HepG2 (cell line): ENCODE data around the gene SELENOM. TPM values are rescaled to one million over a fixed set of nuclear protein-coding genes. Genes with fewer than 3 reads are reported as not detected.

Experiments used
- EHMT2 ChIP-seq: fragments of 200-600 bp; sonication (generic); IDR thresholded peaks from 2 replicates; pipeline ENCODE4 v1.7.0; 2017; ENCODE audit warnings: antibody characterized with exemption, low read depth, low read length, borderline replicate concordance
- HNRNPK ChIP-seq: fragments of 200-400 bp; formaldehyde crosslinking; IDR thresholded peaks from 2 replicates; pipeline ENCODE4 v1.6.1; 2018; ENCODE audit warnings: low read length, low read depth, moderate library complexity, mild to moderate bottlenecking; ENCODE audit not compliant: poor library complexity, severe bottlenecking
- KLF16 ChIP-seq, 2 experiments: sonication (generic) in 1 of 2; formaldehyde crosslinking in 1 of 2; IDR thresholded peaks; 2 replicates each; pipeline versions ENCODE4 v1.6.1 to v1.8.0; 2016 to 2023; ENCODE audit warnings: missing genetic modification reagents in 2 of 2, missing compliant biosample characterization in 1 of 2
- NR0B2 ChIP-seq: sonication (generic); formaldehyde crosslinking; IDR thresholded peaks from 2 replicates; pipeline ENCODE4 v1.4.0; 2020; ENCODE audit warnings: mild to moderate bottlenecking, missing genetic modification reagents
- POLR2AphosphoS5 ChIP-seq: IDR thresholded peaks from 2 replicates; pipeline ENCODE4 v1.6.1; 2012; ENCODE audit warnings: low read depth, low read length
- SP2 ChIP-seq: sonication (generic); formaldehyde crosslinking; IDR thresholded peaks from 2 replicates; pipeline ENCODE4 v1.5.1; 2020; ENCODE audit warnings: mild to moderate bottlenecking, missing genetic modification reagents
- ZBTB20 ChIP-seq: sonication (generic); formaldehyde crosslinking; IDR thresholded peaks from 2 replicates; pipeline ENCODE4 v1.8.1; 2023; ENCODE audit warnings: missing genetic modification reagents, low read depth, mild to moderate bottlenecking, borderline replicate concordance
- ZNF430 ChIP-seq: sonication (generic); formaldehyde crosslinking; IDR thresholded peaks from 2 replicates; pipeline ENCODE4 v1.9.0; 2021; ENCODE audit warnings: mild to moderate bottlenecking, missing genetic modification reagents
- ZNF441 ChIP-seq: sonication (generic); formaldehyde crosslinking; IDR thresholded peaks from 2 replicates; pipeline ENCODE4 v1.7.0; 2021; ENCODE audit warnings: missing genetic modification reagents, borderline replicate concordance
- ZNF782 ChIP-seq: sonication (generic); formaldehyde crosslinking; IDR thresholded peaks from 2 replicates; pipeline ENCODE4 v1.4.0; 2020; ENCODE audit warnings: missing genetic modification reagents, mild to moderate bottlenecking, borderline replicate concordance
- ZNF883 ChIP-seq: sonication (generic); formaldehyde crosslinking; IDR thresholded peaks from 2 replicates; pipeline ENCODE4 v1.5.1; 2020; ENCODE audit warnings: mild to moderate bottlenecking, missing genetic modification reagents; ENCODE audit errors: not compliant biosample characterization
- ZSCAN30 ChIP-seq: sonication (generic); formaldehyde crosslinking; IDR thresholded peaks from 2 replicates; pipeline ENCODE4 v1.5.0; 2020; ENCODE audit warnings: mild to moderate bottlenecking, missing genetic modification reagents
- polyA plus RNA-seq, 8 experiments: library from polyadenylated mRNA; depleted of rRNA in 3 of 8; stranded (reverse) in 7 of 8; unstranded in 1 of 8; fragments of >200 nt; fragmentation: Illumina TruSeq in 4 of 8; extraction: Trizol in 4 of 8; gene quantifications; 2 replicates each; pipeline versions ENCODE4 v1.2.1 to v1.2.3, GENCODE V29; 2011 to 2016; ENCODE audit warnings: low read depth in 4 of 8, missing spikeins in 1 of 8, mixed read lengths in 1 of 8; ENCODE audit not compliant: insufficient read depth in 1 of 8
- total RNA-seq, 5 experiments: library from RNA; depleted of rRNA; stranded (reverse); fragments of >200 nt; fragmentation: Illumina TruSeq; extraction: Trizol; gene quantifications; 2 replicates each; pipeline ENCODE4 v1.2.3, GENCODE V29; 2016; ENCODE audit warnings: low read depth in 1 of 5
- TF ChIP-seq, protein P1 (sequence below): sonication (generic); formaldehyde crosslinking; IDR thresholded peaks from 2 replicates; pipeline ENCODE4 v1.9.0; 2021; ENCODE audit warnings: missing genetic modification reagents, borderline replicate concordance
- TF ChIP-seq, protein P2 (sequence below): sonication (generic); formaldehyde crosslinking; IDR thresholded peaks from 2 replicates; pipeline ENCODE4 v1.4.0; 2020; ENCODE audit warnings: mild to moderate bottlenecking, missing genetic modification reagents
- TF ChIP-seq, protein P3 (sequence below): sonication (generic); formaldehyde crosslinking; IDR thresholded peaks from 2 replicates; pipeline ENCODE4 v1.4.0; 2020; ENCODE audit warnings: missing genetic modification reagents, low read depth, mild to moderate bottlenecking, borderline replicate concordance

SELENOM gene
- total and polyA plus RNA-seq, 2 of the 13 experiments (the other 11 are each of a cell fraction or from before 2014, with no cell fraction given): 4.1 to 4.3 TPM

DNA sequence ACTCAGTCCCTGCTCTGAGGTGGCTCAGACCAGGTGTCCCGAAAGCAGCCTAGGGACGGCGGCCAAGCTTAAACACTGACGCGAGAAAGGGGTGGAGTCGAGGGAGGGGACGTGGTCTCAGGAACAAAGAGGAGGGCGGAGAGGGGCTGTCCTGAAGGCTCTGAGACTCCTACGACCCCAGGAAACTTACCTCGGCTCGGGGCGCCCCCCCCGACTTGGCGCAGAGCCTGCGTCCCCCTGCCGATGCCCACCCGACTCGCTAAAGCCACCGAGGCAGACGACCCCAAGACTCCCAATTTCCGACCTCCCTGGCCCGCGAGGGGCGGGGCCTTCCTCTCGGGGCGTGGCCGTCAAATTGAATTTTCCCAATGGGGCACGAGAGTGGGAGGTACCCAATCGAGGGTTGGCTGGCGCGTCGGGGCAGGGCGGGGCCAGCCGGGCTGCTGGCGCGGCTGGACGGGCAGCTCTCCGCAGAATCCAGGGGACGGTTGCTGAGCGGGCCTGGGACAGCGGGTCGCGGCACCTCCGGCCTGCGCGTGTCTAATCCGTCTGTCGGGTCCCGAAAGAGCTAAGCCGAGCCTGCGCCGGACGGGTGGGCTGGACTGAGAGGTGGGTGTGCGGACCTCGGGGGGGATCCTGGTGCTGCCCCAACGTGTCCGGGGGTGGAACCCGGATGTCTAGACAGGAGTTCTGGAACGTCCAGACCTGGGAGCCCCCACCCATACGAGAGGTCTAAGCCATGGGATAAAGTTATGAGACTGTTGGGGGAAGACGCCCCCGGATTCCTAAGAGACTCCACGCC lies 26.3 kb downstream of the SELENOM start, which contains the start of gene SMTN (continued):
- TF ChIP-seq HNRNPK: no peak
- TF ChIP-seq, protein P1, sequence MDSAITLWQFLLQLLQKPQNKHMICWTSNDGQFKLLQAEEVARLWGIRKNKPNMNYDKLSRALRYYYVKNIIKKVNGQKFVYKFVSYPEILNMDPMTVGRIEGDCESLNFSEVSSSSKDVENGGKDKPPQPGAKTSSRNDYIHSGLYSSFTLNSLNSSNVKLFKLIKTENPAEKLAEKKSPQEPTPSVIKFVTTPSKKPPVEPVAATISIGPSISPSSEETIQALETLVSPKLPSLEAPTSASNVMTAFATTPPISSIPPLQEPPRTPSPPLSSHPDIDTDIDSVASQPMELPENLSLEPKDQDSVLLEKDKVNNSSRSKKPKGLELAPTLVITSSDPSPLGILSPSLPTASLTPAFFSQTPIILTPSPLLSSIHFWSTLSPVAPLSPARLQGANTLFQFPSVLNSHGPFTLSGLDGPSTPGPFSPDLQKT (CRISPR knock-in tag): no peak
- peak; percentile 80 for TF ChIP-seq SP2 (CRISPR knock-in tag)
- no peak for TF ChIP-seq NR0B2 (CRISPR knock-in tag)
- TF ChIP-seq ZSCAN30 (CRISPR knock-in tag): no peak
- no peak for TF ChIP-seq ZNF782 (CRISPR knock-in tag)
- 0 out of 2 replicates have a peak, but pooled peaks have one; percentile 12 for TF ChIP-seq ZBTB20 (CRISPR knock-in tag)
- TF ChIP-seq ZNF883 (CRISPR knock-in tag): peak; percentile 49
- TF ChIP-seq EHMT2: no peak
- 0 out of 2 replicates have a peak, but pooled peaks have one; percentile 22 for TF ChIP-seq ZNF441
- TF ChIP-seq, protein P2, sequence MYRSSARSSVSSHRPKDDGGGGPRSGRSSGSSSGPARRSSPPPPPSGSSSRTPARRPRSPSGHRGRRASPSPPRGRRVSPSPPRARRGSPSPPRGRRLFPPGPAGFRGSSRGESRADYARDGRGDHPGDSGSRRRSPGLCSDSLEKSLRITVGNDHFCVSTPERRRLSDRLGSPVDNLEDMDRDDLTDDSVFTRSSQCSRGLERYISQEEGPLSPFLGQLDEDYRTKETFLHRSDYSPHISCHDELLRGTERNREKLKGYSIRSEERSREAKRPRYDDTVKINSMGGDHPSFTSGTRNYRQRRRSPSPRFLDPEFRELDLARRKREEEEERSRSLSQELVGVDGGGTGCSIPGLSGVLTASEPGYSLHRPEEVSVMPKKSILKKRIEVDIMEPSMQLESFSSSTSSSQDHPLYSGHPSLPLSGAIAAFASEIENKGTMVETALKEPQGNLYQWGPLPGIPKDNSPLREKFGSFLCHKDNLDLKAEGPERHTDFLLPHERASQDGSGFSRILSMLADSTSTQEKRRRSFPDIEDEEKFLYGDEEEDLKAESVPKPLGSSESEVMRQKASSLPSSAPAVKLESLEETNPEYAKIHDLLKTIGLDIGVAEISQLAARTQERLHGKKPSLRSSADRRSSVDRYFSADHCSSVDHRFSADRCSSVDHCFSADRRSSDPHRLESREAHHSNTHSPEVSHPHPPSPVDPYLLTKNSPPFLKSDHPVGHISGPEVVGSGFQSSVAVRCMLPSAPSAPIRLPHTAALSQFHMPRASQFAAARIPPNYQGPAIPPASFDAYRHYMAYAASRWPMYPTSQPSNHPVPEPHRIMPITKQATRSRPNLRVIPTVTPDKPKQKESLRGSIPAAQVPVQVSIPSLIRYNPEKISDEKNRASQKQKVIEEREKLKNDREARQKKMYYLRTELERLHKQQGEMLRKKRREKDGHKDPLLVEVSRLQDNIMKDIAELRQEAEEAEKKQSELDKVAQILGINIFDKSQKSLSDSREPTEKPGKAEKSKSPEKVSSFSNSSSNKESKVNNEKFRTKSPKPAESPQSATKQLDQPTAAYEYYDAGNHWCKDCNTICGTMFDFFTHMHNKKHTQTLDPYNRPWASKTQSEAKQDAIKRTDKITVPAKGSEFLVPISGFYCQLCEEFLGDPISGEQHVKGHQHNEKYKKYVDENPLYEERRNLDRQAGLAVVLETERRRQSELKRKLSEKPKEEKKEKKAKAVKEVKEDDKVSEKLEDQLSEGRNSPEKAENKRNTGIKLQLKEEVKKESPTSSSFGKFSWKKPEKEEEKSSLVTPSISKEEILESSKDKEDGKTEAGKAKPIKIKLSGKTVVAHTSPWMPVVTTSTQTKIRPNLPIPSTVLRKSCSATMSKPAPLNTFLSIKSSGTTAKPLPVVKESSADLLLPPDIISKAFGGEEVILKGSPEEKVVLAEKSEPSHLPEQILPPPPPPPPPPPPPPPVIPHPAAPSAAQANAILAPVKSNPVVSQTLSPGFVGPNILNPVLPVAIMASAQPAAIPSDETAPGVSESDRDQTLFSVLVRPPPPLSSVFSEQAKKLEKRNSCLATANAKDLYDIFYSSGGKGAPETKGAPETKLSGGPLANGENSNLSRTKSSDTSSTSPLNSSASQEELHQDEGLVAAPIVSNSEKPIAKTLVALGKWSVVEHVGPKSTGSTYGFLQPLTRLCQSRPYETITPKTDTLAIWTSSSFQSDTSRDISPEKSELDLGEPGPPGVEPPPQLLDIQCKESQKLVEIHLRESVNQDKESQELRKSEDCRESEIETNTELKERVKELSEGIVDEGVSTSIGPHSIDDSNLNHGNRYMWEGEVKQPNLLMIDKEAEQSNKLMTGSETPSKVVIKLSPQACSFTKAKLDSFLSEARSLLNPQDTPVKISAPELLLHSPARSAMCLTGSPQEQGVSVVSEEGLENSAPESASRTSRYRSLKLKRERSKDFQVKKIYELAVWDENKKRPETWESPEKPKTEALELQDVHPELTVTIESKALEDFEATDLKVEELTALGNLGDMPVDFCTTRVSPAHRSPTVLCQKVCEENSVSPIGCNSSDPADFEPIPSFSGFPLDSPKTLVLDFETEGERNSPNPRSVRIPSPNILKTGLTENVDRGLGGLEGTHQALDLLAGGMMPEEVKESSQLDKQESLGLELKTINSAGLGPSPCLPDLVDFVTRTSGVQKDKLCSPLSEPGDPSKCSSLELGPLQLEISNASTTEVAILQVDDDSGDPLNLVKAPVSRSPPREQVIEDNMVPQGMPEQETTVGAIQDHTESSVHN: peak; percentile 61; the same call in 1 of the 2 replicates
- TF ChIP-seq, protein P3, sequence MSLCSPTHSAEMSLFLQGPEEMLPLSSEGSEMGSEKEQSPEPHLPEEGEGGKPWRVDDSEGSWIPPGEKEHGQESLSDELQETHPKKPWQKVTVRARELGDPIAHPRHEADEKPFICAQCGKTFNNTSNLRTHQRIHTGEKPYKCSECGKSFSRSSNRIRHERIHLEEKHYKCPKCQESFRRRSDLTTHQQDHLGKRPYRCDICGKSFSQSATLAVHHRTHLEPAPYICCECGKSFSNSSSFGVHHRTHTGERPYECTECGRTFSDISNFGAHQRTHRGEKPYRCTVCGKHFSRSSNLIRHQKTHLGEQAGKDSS: peak; percentile 18; the same call in 1 of the 2 replicates
- TF ChIP-seq ZNF430 (CRISPR knock-in tag): peak; percentile 86; the same call in 1 of the 2 replicates
- TF ChIP-seq KLF16 (CRISPR knock-in tag; IDR thresholded peaks at IDR 0.05): 0 out of 4 replicates have a peak, but pooled peaks of 1 of the 2 experiments have one; percentile 27
- TF ChIP-seq POLR2AphosphoS5: peak; percentile 79
